GM19324 (cell line): ENCODE data around the gene ADARB2.

Source experiments
- ATAC-seq: cut with Tn5 transposase; IDR thresholded peaks from one replicate; pipeline ENCODE4 v1.9.1; 2021; ENCODE audit warnings: mild to moderate bottlenecking, moderate library complexity; ENCODE audit not compliant: unreplicated experiment, low FRiP score

The ADARB2 gene

GRCh38 chr10:1601406-1601805 lies 135.9 kb downstream of the ADARB2 start:
- ATAC-seq = no peak

- no peak for ATAC-seq
These were observed 136.5 kb downstream of the ADARB2 start for GRCh38 chr10:1600861-1601260.

GRCh38 chr10:1598393-1599153 lies 138.8 kb downstream of the ADARB2 start:
- no peak for ATAC-seq

- no peak for ATAC-seq
These were observed 139.8 kb downstream of the ADARB2 start for GRCh38 chr10:1597370-1598146.

GRCh38 chr10:1596482-1597099 lies 140.7 kb downstream of the ADARB2 start:
- ATAC-seq = no peak

- no peak for ATAC-seq
These were observed 141.6 kb downstream of the ADARB2 start for GRCh38 chr10:1595726-1596125.

- ATAC-seq = no peak
These were observed 142.1 kb downstream of the ADARB2 start for GRCh38 chr10:1595242-1595600.

GRCh38 chr10:1594372-1595241 lies 142.7 kb downstream of the ADARB2 start:
- no peak for ATAC-seq

GRCh38 chr10:1591742-1592141 lies 145.6 kb downstream of the ADARB2 start:
- no peak for ATAC-seq

- ATAC-seq = no peak
These were observed 146.3 kb downstream of the ADARB2 start for GRCh38 chr10:1591045-1591444.

GRCh38 chr10:1589257-1589656 lies 148.1 kb downstream of the ADARB2 start:
- ATAC-seq = no peak

GRCh38 chr10:1582739-1583138 lies 154.6 kb downstream of the ADARB2 start:
- no peak for ATAC-seq

GRCh38 chr10:1581189-1581588 lies 156.1 kb downstream of the ADARB2 start:
- no peak for ATAC-seq

- no peak for ATAC-seq
These were observed 157.7 kb downstream of the ADARB2 start for GRCh38 chr10:1579671-1580070.

GRCh38 chr10:1579141-1579491 lies 158.2 kb downstream of the ADARB2 start:
- ATAC-seq = no peak

GRCh38 chr10:1578392-1579140 lies 158.8 kb downstream of the ADARB2 start:
- ATAC-seq = no peak

GRCh38 chr10:1577945-1578344 lies 159.4 kb downstream of the ADARB2 start:
- no peak for ATAC-seq

- ATAC-seq = no peak
These were observed 160.0 kb downstream of the ADARB2 start for GRCh38 chr10:1577373-1577770.

- no peak for ATAC-seq
These were observed 160.6 kb downstream of the ADARB2 start for GRCh38 chr10:1576467-1577372.
